DMS153 treated with DMSO at 0.1 percent for 48 hours (cell line): ENCODE data around the gene SPTBN4.
"Not testable (repeated sequence)": the region's sequence is repeated elsewhere in the genome, so short reads cannot be mapped to it uniquely, and the experiment has no call there.

Source experiments
- DNase-seq: peaks from one replicate; lab custom pipeline; 2025; ENCODE audit not compliant: unreplicated experiment; lab: John Stamatoyannopoulos, UW

SPTBN4 gene

DNA sequence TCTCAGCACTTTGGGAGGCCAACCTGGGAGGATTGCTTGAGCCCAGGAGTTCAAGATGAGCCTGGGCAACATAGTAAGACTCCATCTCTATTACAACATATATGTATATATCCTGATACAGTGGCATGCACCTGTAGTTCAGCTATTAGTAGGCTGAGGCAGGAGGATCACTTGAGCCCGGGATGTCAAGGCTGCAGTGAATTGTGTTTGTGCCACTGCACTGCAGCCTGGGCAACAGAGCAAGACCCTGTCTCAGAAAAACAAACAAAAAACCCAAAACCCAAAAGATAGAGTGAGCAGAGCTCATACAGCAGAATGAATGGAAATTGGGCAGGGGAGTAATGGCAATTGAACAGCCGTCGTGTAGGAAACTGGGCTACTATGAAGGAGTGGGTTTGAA is 92.6 kb downstream of the SPTBN4 start:
- no peak for DNase-seq

DNA sequence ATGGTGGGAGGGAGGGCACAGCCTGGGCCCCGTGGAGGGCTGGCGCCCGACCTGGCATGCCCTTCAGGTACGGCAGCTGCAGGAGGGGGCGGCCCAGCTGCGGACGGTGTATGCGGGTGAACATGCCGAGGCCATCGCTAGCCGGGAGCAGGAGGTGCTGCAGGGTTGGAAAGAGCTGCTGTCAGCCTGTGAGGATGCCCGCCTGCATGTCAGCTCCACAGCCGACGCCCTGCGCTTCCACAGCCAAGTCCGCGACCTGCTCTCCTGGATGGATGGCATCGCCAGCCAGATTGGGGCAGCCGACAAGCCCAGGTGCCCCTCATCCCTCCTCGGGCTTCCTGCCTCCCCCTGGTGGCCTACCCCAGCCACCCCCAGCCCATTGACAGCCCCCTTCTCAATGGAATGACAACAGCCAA is 93.3 kb downstream of the SPTBN4 start:
- no peak for DNase-seq

DNA sequence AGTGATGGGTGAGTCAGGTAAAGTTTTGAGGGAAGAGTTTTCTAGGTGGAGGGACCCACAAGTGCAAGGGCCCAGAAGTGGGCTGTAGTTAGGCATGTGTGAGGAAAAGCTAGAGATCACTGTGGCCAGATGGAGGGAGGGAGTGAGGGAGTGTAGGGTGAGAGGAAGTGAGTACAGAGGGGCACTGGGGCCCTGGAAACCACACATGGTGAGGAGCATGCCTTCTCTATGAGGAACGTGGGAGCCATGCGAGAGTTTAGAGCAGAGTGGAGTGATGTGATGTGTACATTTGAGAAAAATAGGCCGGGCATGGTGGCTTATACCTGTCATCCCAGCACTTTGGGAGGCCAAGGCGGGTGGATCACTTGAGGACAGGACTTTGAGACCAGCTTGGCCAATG is 95.1 kb downstream of the SPTBN4 start:
- DNase-seq, result no peak

- DNase-seq, result not testable (repeated sequence)
These were observed 97.7 kb downstream of the SPTBN4 start for GRCh38 chr19:40564535-40564934.

- no peak for DNase-seq
These were observed 98.6 kb downstream of the SPTBN4 start for GRCh38 chr19:40565355-40565754.

- no peak for DNase-seq
These were observed 99.2 kb downstream of the SPTBN4 start for GRCh38 chr19:40565910-40566495.

DNA sequence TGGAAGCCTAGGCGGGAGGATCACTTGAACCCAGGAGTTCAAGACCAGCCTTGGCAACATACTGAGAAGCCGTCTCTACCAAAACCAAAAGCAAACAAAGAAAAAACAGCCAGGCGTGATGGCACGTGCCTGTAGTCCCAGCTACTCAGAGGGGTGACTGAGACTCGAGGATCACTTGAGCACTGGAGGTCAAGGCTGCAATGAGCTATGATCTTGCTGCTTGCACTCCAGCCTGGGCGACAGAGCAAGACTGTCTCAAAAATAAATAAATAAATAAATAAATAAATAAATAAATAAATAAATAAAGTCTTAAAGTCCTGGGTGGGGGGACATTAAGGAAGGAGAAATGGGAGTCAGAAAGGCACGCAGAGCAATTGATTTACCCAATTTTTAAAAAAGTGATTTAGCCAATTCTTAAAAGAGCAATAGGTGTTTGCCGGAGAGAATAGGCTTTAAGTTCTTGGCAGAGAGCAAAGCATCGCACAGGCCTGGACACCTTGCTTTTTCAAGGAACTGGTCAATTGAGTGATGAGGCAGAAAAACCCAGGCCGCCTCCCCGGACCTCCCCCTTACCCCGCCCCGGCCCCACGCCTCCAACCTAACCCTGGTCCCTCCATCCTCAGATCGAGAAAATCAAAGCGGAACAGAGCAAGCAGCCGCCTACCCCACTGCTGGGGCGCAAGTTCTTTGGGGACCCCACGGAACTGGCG is 100.4 kb downstream of the SPTBN4 start:
- DNase-seq, result no peak

GRCh38 chr19:40567750-40568494 is 101.1 kb downstream of the SPTBN4 start:
- no peak for DNase-seq

DNA sequence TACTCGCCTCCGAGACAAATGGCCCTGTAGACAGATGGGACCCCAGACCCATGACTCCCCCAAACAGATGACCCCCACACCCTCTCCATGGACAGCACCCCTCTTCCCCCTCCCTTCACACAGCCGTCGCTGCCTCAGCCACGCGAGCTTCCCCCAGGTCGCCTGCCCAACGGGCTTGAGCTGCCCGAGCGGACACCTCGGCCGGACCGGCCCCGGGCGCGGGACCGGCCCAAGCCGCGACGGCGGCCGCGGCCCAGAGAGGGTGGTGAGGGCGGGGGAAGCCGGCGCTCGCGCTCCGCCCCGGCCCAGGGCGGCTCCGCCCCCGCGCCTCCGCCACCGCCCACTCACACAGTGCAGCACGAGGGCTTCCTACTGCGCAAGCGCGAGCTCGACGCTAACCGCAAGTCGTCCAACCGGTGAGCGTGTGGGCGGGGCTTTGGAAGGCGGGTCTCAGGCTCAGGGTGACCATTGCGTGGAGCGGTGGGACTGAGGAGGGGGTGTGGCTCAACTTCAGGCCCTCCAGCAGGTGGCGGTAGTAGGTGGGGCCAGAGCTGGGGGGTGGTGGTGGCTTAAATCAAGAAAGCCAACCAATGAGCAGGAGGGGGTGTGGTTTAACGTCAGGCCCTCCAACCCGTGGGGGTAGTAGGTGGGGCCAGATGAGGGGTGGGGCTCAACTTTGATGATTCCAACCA is 103.7 kb downstream of the SPTBN4 start:
- DNase-seq, result peak; percentile 98

GRCh38 chr19:40571005-40571318 is 104.2 kb downstream of the SPTBN4 start:
- no peak for DNase-seq

- no peak for DNase-seq
These were observed 105.2 kb downstream of the SPTBN4 start for GRCh38 chr19:40571831-40572495.

DNA sequence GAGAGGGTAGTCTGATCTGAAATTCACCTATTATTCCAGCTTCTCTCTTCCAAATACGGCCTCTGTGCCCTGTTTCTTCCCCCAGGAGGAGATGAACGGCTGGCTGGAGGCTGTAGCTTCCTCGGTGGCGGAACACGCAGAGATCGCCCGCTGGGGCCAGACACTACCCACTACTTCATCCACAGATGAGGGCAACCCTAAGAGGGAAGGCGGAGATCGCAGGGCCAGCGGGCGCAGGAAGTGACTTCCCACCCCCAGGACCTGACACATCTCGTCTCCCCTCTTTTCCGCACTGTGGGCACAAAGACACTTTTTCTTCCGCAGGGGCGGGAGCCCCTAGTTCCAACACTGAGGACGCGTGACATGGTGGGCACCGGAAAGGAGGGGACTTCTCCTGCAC is 108.5 kb downstream of the SPTBN4 start:
- no peak for DNase-seq

- no peak for DNase-seq
These were observed 109.4 kb downstream of the SPTBN4 start for GRCh38 chr19:40576151-40576584.

GRCh38 chr19:40576585-40577451 is 110.0 kb downstream of the SPTBN4 start, which contains the start of gene SHKBP1:
Gene SHKBP1, plus strand, starts transcription at chr19:40576873. Its CDS starts 27 bp downstream, at chr19:40576900.
- peak; percentile 93 for DNase-seq

- DNase-seq, result no peak
These were observed 111.7 kb downstream of the SPTBN4 start for GRCh38 chr19:40578442-40578908.

- DNase-seq, result no peak
These were observed 113.8 kb downstream of the SPTBN4 start for GRCh38 chr19:40580619-40581018.

DNA sequence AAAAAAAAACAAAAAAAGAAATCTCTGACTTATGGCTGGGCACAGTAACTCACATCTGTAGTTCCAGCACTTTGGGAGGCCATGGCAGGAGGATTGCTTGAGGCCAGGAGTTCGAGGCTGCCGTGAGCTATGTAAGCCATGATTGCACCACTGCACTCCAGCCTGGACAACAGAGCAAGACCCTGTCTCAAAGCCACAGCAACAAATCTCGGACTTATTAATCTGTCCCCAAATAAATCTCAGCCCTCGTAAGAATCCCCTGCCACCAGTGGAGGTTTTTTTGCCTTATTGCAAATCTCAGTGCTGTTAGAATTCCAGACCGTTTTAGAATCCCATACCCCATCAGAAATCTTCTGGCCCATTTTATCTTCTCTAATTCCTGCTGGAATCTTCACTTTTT is 114.7 kb downstream of the SPTBN4 start:
- no peak for DNase-seq

- no peak for DNase-seq
These were observed 115.7 kb downstream of the SPTBN4 start for GRCh38 chr19:40582467-40582866.

DNA sequence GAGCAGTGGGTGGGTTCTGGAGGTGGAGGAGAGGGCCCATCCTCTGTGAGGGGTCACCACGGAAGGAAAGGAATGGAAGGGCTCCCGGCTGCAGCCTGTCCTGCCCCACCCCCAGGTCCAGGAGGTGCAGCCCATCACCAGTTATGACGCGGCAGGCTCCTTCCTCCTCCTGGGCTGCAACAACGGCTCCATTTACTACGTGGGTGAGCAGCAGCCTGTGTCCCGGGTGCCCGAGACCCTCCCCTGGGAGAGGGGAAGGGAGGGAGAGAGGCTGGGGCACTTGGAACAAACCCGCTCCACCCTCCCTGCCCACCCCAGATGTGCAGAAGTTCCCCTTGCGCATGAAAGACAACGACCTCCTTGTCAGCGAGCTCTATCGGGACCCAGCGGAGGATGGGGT is 116.5 kb downstream of the SPTBN4 start:
- no peak for DNase-seq

DNA sequence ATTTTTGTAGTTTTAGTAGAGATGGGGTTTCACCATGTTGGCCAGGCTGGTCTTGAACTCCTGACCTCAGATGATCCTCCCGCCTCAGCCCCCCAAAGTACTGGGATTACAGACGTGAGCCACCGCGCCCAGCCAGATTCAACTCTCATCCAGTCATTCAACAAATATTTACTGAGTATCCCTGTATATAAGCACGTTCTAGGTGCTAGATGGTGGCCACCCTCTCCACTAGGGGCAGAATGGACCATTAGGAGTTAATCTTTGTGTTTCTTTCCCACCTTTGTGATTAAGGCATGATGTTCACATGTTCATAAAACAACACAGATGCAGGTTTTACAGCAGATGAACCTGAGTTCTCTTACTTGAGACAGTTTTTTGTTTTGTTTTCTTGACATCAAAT is 117.2 kb downstream of the SPTBN4 start:
- DNase-seq, result no peak
